H1 (cell line): ENCODE results near the gene BPIFB6. TPM values are rescaled to one million over a fixed set of nuclear protein-coding genes. Genes with fewer than 3 reads are reported as not detected.

Experiments
- RBBP5 ChIP-seq: IDR thresholded peaks from 2 replicates; pipeline ENCODE4 v1.7.1; 2012; ENCODE audit warnings: low read depth, mild to moderate bottlenecking, inconsistent platforms, low read length, moderate library complexity, borderline replicate concordance
- RNF2 ChIP-seq: fragments of 200-900, 300-1000 bp; sonication (generic); IDR thresholded peaks from 2 replicates; pipeline ENCODE4 v1.7.1; 2016; ENCODE audit warnings: borderline replicate concordance, low read depth, mild to moderate bottlenecking, antibody characterized with exemption, low read length; ENCODE audit not compliant: poor library complexity, severe bottlenecking; ENCODE audit errors: missing control alignments
- polyA plus RNA-seq, 7 experiments: library from polyadenylated mRNA; depleted of rRNA in 3 of 7; stranded (reverse) in 5 of 7; unstranded in 2 of 7; fragments of >200 nt in 5 of 7; fragments of 200-250 nt in 2 of 7; gene quantifications; 1 replicate in 5 of 7; 2 replicates in 1 of 7; 4 replicates in 1 of 7; pipeline versions ENCODE4 v1.2.1 to v1.2.3, GENCODE V29; 2011 to 2013; ENCODE audit warnings: missing spikeins in 2 of 7, mixed read lengths in 2 of 7
- total RNA-seq: library from RNA; stranded (reverse); fragmentation: NEBNext Ultra II Directional; extraction: Animal tissue kit (Norgen Biotek cat#: 25700); gene quantifications from 2 replicates; pipeline ENCODE4 v1.2.1, GENCODE V29; 2021

Gene BPIFB6
- total and polyA plus RNA-seq, 2 of the 8 experiments (the other 6 are each of a cell fraction or from before 2014, with no cell fraction given), result not detected

GRCh38 chr20:33092361-33092760 is 60.9 kb downstream of the BPIFB6 start (continued):
- TF ChIP-seq RNF2 (no peak), RBBP5 (no peak)
